Common myeloid progenitor, CD34-positive (primary cell): ENCODE measurements around the gene KDELR3.
A peak's percentile ranks its signal among the peaks of the same experiment; 100 is the strongest.

Experiments
- CTCF ChIA-PET: fragments of 350-600 bp; sonication (Branson Sonifier 250); formaldehyde crosslinking; loops from one replicate; lab custom pipeline; 2021; ENCODE audit warnings: antibody characterized with exemption; lab: Charles Lee
- POLR2A ChIA-PET: fragments of 350-600 bp; sonication (Branson Sonifier 250); formaldehyde crosslinking; loops from one replicate; lab custom pipeline; 2021; ENCODE audit warnings: antibody characterized with exemption; lab: Charles Lee
- DNase-seq, 3 donors: peaks; one replicate each; pipeline versions ENCODE4 v3.0.0 to v3.0.0-alpha.2; 2013
- H3K27ac ChIP-seq, 2 experiments: 1 replicate in 1 of 2; 2 replicates in 1 of 2; pipeline ENCODE4 v1.7.0; 2013; ENCODE audit warnings: inconsistent platforms in 2 of 2, low read length in 2 of 2, mild to moderate bottlenecking in 2 of 2, low read depth in 1 of 2, moderate library complexity in 1 of 2; ENCODE audit not compliant: severe bottlenecking in 2 of 2, insufficient read depth in 1 of 2, poor library complexity in 1 of 2
- H3K27me3 ChIP-seq, 5 experiments: replicated peaks in 2 of 5; 1 replicate in 3 of 5; 2 replicates in 2 of 5; pipeline versions ENCODE4 v1.6.1 to v1.7.0; 2013; ENCODE audit warnings: low read length in 4 of 5, mild to moderate bottlenecking in 2 of 5, moderate library complexity in 2 of 5, inconsistent platforms in 1 of 5; ENCODE audit not compliant: insufficient read depth in 5 of 5, control insufficient read depth in 4 of 5
- H3K36me3 ChIP-seq, 4 experiments: 1 replicate in 2 of 4; 2 replicates in 2 of 4; pipeline versions ENCODE4 v1.6.1 to v1.7.0; 2013; ENCODE audit warnings: low read length in 3 of 4, control low read depth in 1 of 4, mild to moderate bottlenecking in 1 of 4; ENCODE audit not compliant: control insufficient read depth in 4 of 4, insufficient read depth in 4 of 4
- H3K4me1 ChIP-seq, 4 experiments: 1 replicate in 3 of 4; 2 replicates in 1 of 4; pipeline versions ENCODE4 v1.6.1 to v1.7.1; 2013; ENCODE audit warnings: low read length in 3 of 4, mild to moderate bottlenecking in 3 of 4, control low read depth in 1 of 4, inconsistent platforms in 1 of 4, moderate library complexity in 1 of 4; ENCODE audit not compliant: control insufficient read depth in 4 of 4, insufficient read depth in 4 of 4; ENCODE audit errors: control extremely low read depth in 1 of 4
- H3K4me3 ChIP-seq, 7 experiments: 1 replicate in 4 of 7; 2 replicates in 3 of 7; pipeline versions ENCODE4 v1.5.1 to v1.7.0; 2013; ENCODE audit warnings: mild to moderate bottlenecking in 7 of 7, low read length in 6 of 7, moderate library complexity in 6 of 7, inconsistent platforms in 2 of 7, low read depth in 2 of 7, control low read depth in 1 of 7; ENCODE audit not compliant: insufficient read depth in 4 of 7, control insufficient read depth in 1 of 7; ENCODE audit errors: extremely low read depth in 1 of 7
- H3K9me3 ChIP-seq, 5 experiments: 1 replicate in 4 of 5; 2 replicates in 1 of 5; pipeline versions ENCODE4 v1.6.1 to v1.7.1; 2013; ENCODE audit warnings: low read length in 4 of 5, mild to moderate bottlenecking in 2 of 5, inconsistent platforms in 1 of 5, low read depth in 1 of 5, moderate library complexity in 1 of 5; ENCODE audit not compliant: control insufficient read depth in 4 of 5, insufficient read depth in 2 of 5; ENCODE audit errors: control extremely low read depth in 1 of 5
- WGBS: methylation state at CpG from one replicate; pipeline ENCODE4 v1.1.5; 2013; ENCODE audit not compliant: insufficient coverage; 5-methylcytosine and 5-hydroxymethylcytosine counted together

KDELR3 gene

DNA sequence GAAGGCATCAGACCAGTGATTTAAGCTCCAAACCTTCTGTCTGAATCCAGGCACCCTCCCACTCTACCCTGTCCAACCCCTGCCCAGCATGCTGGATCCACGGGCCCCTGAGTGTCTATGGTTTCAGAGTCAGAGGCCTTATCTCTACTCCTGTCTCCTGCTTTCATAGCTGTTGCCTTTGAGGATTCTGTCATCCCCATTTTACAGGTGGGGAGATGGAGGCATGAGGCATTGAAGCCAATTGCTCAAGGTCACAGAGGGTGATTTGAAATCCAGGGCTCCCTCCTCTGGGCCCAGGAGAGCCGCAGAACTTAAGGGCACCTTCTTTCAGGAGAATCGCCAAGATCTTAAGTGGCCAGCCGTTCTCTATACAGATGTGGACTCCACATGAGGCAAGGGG, 16.0 kb upstream of the KDELR3 start:
- CTCF ChIA-PET: no interaction called here
- peaks cover 0 to 69% (median 31%) of the 10 kb centered on the region in 5 experiments for H3K27me3 ChIP-seq
- POLR2A ChIA-PET: no interaction called here

DNA sequence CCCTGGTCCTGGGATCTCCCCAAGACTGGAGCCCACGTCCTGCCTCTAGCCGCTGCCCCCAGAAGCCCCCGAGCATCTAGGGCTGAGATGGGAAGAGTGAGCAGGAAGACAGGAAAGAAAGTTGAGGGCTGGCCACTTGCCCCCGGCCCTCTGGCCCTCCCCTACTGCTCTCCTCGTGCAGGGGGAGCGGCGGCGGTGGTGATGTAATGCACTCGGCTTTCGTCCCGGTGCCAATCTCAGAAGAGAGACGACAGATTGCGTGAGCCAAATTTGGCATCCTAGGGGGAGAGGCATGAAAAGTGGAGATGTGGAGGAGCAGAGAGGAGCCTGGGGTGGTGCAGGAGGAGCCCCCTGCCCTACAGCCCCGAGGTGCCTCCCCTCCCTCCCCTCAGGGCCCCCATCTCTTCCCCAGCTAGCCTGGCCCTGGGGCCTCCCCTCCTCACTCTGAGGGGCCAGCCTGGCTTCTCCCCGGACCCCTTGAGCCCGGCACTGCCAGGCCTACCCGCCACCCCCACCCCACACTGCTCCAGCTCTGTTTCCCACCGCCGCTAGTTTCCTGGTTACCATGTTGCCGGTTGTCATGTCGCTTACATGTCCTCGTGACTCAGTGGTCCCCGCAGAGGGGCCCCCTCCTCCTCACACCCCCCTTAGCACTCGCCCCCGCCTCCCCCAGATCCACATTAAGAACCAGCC, 15.4 kb upstream of the KDELR3 start:
- H3K4me3 ChIP-seq: no peak overlapping the region
- ChIA-PET CTCF (interaction anchor here (1.3 kb wide), 1 partner anchor 11 kb away, joined by 6 read pairs; no protein-coding TSS in a partner anchor), POLR2A (no interaction called here)
- no peak overlapping the region for H3K27ac ChIP-seq
- 66% methylated on average over 16 of the region's 25 CpGs for WGBS
- peaks cover 0 to 75% (median 33%) of the 10 kb centered on the region in 5 experiments for H3K27me3 ChIP-seq
- peaks cover 0 to 27% (median 24%) of the 10 kb centered on the region in 4 experiments for H3K4me1 ChIP-seq
- no peak for DNase-seq
- no peaks in the 10 kb centered on the region for H3K9me3 ChIP-seq
- no peaks in the 10 kb centered on the region for H3K36me3 ChIP-seq

More for the DNA sequence above, 16.0 kb upstream of the KDELR3 start:
- 100% methylated on average over 3 of the region's 4 CpGs for WGBS
- Histone ChIP-seq H3K4me3 (no peak overlapping the region), H3K9me3 (no peaks in the 10 kb centered on the region), H3K4me1 (peaks cover 0 to 27% (median 24%) of the 10 kb centered on the region in 4 experiments), H3K27ac (no peak overlapping the region), H3K36me3 (no peaks in the 10 kb centered on the region)
- no peak for DNase-seq

- H3K9me3 ChIP-seq: no peaks in the 10 kb centered on the region
- H3K27ac ChIP-seq: no peak overlapping the region
- WGBS: 96% methylated on average over 11 of the region's 11 CpGs
- H3K4me3 ChIP-seq: no peak overlapping the region
- peaks cover 0 to 79% (median 33%) of the 10 kb centered on the region in 5 experiments for H3K27me3 ChIP-seq
- DNase-seq: no peak
- H3K4me1 ChIP-seq: peaks cover 0 to 27% (median 24%) of the 10 kb centered on the region in 4 experiments
- ChIA-PET POLR2A (no interaction called here), CTCF (interaction anchor here (1.3 kb wide), 1 partner anchor 11 kb away, joined by 6 read pairs; no protein-coding TSS in a partner anchor)
- H3K36me3 ChIP-seq: no peaks in the 10 kb centered on the region
Measured at GRCh38 chr22:38453066-38453672, 14.7 kb upstream of the KDELR3 start.

DNA sequence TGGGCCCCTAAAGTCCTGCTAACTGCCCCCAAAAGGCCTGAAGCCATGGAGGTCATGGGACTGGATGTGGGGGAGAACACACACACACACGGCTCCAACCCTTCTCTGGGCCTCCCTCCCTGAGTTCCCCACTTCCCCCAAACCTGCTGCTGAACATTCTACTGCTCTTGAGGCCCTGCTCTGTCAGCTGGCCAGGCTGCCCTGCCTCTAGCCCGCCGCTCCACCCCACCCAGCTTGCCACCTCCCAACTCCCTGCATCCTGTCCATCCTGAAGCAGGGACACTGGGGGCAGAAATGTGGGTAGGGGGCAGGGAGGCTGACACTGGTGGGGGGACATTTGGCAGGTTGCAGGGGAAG, 13.9 kb upstream of the KDELR3 start:
- Histone ChIP-seq H3K4me3 (peak overlapping the region in 2 of 7 experiments; percentile 25 to 57), H3K27me3 (peaks cover 0 to 82% (median 33%) of the 10 kb centered on the region in 5 experiments), H3K9me3 (no peaks in the 10 kb centered on the region), H3K27ac (no peak overlapping the region), H3K36me3 (no peaks in the 10 kb centered on the region), H3K4me1 (peaks cover 0 to 27% (median 24%) of the 10 kb centered on the region in 4 experiments)
- CTCF ChIA-PET: interaction anchor here (1.3 to 1.4 kb wide), 2 partner anchors 10 to 14 kb away, joined by 3 to 6 read pairs; partner anchors contain the start of gene KDELR3
- 0% methylated on average over 2 of the region's 3 CpGs for WGBS
- peak in 2 of 3 donors; percentile 62 to 74 for DNase-seq
- POLR2A ChIA-PET: interaction anchor here (0.6 kb wide), 1 partner anchor 24 kb away, joined by 3 read pairs; no protein-coding TSS in a partner anchor

GRCh38 chr22:38454353-38455075, 13.4 kb upstream of the KDELR3 start:
- peaks cover 0 to 27% (median 24%) of the 10 kb centered on the region in 4 experiments for H3K4me1 ChIP-seq
- H3K9me3 ChIP-seq: no peaks in the 10 kb centered on the region
- H3K27ac ChIP-seq: no peak overlapping the region
- WGBS: 1% methylated on average over 62 of the region's 67 CpGs
- ChIA-PET POLR2A (no interaction called here), CTCF (interaction anchor here (1.4 kb wide), 1 partner anchor 13 kb away, joined by 3 read pairs; the partner anchor contains the start of gene KDELR3)
- H3K27me3 ChIP-seq: peaks cover 0 to 80% (median 33%) of the 10 kb centered on the region in 5 experiments
- peak overlapping the region in 6 of 7 experiments; percentile 18 to 66 (median 42) for H3K4me3 ChIP-seq
- no peaks in the 10 kb centered on the region for H3K36me3 ChIP-seq
- peak in 2 of 3 donors; percentile 73 to 84 for DNase-seq

- under 1% methylated on average over 55 of the region's 76 CpGs for WGBS
- Histone ChIP-seq H3K36me3 (no peaks in the 10 kb centered on the region), H3K27ac (no peak within 1 kb of the TSS), H3K4me3 (peak within 1 kb of the TSS; percentile 5 to 66 (median 49)), H3K9me3 (no peaks in the 10 kb centered on the region), H3K4me1 (peaks cover 0 to 30% (median 27%) of the 10 kb centered on the region in 4 experiments), H3K27me3 (peaks cover 0 to 74% (median 33%) of the 10 kb centered on the region in 5 experiments)
- no peak for DNase-seq
- ChIA-PET CTCF (interaction anchor here (1.4 kb wide), 1 partner anchor 13 kb away, joined by 3 read pairs; the partner anchor contains the start of gene KDELR3), POLR2A (interaction anchor here (0.6 kb wide), 1 partner anchor 36 kb away, joined by 4 read pairs; no protein-coding TSS in a partner anchor)
Measured at GRCh38 chr22:38455076-38455529, 12.8 kb upstream of the KDELR3 start, which contains the start of gene KCNJ4. KCNJ4 (minus strand) TSS chr22:38455199; CDS start chr22:38428132, 27,067 bp downstream.
